ENCODE results near the gene CPNE4.
"Not testable (repeated sequence)": the region's sequence is repeated elsewhere in the genome, so short reads cannot be mapped to it uniquely, and the experiment has no call there.

Gene CPNE4

DNA sequence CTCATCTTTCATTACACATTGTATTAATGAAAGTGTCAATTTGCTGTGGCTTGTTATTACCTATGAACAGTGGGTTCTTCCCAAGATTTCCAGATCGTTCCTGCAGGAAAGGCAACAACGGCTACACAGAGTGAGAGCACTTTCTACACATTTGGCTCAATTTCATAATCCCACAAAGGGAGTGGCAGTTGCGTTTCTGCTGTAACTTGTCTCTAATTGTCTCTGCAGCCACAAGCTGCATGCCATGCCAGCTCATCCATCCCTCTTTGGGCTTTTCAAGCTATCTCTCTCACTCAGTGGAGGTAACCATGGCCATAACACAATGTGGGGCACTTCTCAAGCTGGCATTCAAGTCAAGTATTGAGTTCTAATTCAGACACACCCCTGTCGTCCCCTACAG is 27.7 kb upstream of the CPNE4 start:
- TF ChIP-seq YY1 (IDR thresholded peaks at IDR 0.05; ENCODE audit: insufficient read depth, insufficient read length) (no peak), SUZ12 (IDR thresholded peaks at IDR 0.05; ENCODE audit: extremely low read depth, insufficient read depth, insufficient read length) (no peak), ZNF274 (IDR thresholded peaks at IDR 0.05; ENCODE audit: low read depth, low read length) (no peak)
- Histone ChIP-seq H3K36me3 (ENCODE audit: insufficient read depth, insufficient read length, low read length) (no peaks in the 10 kb centered on the region), H3K9ac (ENCODE audit: insufficient read length, low read depth) (no peak overlapping the region), H3K4me1 (ENCODE audit: insufficient read depth, insufficient read length) (no peaks in the 10 kb centered on the region), H3K9me3 (ENCODE audit: insufficient read depth, low read length) (no peaks in the 10 kb centered on the region), H3K27me3 (ENCODE audit: insufficient read depth, insufficient read length) (no peaks in the 10 kb centered on the region), H3K4me3 (ENCODE audit: insufficient read length, low read depth) (no peak overlapping the region)
- DNase-seq (ENCODE audit: low read depth, low spot score), result no peak

DNA sequence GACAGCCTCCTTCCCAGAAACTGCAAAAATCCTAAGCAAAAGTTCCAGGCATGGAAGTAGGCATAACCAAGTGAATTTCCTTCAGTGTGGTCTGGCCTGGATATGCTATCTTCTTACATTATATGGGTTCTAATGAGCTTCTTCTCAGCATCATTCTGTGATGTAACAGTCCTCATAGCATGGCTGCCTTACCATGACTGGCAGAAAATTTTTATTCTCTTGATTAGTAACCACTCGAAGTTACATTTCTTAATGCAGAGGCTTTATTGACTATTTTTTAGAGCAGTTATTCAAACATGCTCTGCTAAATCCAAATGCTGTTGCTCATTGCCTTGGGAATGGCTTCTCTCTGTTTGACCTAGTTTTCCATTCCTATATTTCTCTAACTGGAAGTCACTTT is 21.1 kb upstream of the CPNE4 start:
- Histone ChIP-seq H3K4me1 (ENCODE audit: insufficient read depth, insufficient read length) (no peaks in the 10 kb centered on the region), H3K9me3 (ENCODE audit: insufficient read depth, low read length) (no peaks in the 10 kb centered on the region), H3K36me3 (ENCODE audit: insufficient read depth, insufficient read length, low read length) (no peaks in the 10 kb centered on the region), H3K9ac (ENCODE audit: insufficient read length, low read depth) (no peak overlapping the region), H3K4me3 (ENCODE audit: insufficient read length, low read depth) (no peak overlapping the region), H3K27me3 (ENCODE audit: insufficient read depth, insufficient read length) (no peaks in the 10 kb centered on the region)
- no peak for DNase-seq (ENCODE audit: low read depth, low spot score)
- no peak for TF ChIP-seq SUZ12 (IDR thresholded peaks at IDR 0.05; ENCODE audit: extremely low read depth, insufficient read depth, insufficient read length)
- no peak for TF ChIP-seq YY1 (IDR thresholded peaks at IDR 0.05; ENCODE audit: insufficient read depth, insufficient read length)
- no peak for TF ChIP-seq ZNF274 (IDR thresholded peaks at IDR 0.05; ENCODE audit: low read depth, low read length)

DNA sequence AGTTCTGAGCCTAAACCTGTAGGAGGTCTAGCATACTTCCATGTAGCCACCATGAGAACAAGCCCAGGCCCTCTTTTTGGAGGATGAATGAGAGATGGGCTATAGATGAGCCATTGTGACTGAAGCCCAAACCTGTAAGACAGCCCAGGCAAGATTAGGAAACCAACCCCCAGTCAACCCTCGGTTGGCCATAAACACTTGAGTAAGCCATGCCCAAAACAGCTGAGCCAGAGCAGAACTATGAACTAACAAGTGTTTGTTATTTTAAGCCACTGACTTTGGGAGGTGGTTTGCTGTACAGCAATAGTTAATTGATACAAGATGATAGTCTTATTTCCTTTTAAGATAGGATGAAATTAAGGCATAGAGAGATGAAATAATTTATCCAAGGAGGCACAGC is 12.4 kb upstream of the CPNE4 start:
- H3K9me3 ChIP-seq (ENCODE audit: insufficient read depth, low read length), result no peaks in the 10 kb centered on the region
- H3K4me3 ChIP-seq (ENCODE audit: insufficient read length, low read depth), result no peak overlapping the region
- H3K36me3 ChIP-seq (ENCODE audit: insufficient read depth, insufficient read length, low read length), result no peaks in the 10 kb centered on the region
- H3K9ac ChIP-seq (ENCODE audit: insufficient read length, low read depth), result no peak overlapping the region
- no peaks in the 10 kb centered on the region for H3K4me1 ChIP-seq (ENCODE audit: insufficient read depth, insufficient read length)
- TF ChIP-seq YY1 (IDR thresholded peaks at IDR 0.05; ENCODE audit: insufficient read depth, insufficient read length) (no peak), SUZ12 (IDR thresholded peaks at IDR 0.05; ENCODE audit: extremely low read depth, insufficient read depth, insufficient read length) (no peak), ZNF274 (IDR thresholded peaks at IDR 0.05; ENCODE audit: low read depth, low read length) (no peak)
- DNase-seq (ENCODE audit: low read depth, low spot score), result no peak
- no peaks in the 10 kb centered on the region for H3K27me3 ChIP-seq (ENCODE audit: insufficient read depth, insufficient read length)

DNA sequence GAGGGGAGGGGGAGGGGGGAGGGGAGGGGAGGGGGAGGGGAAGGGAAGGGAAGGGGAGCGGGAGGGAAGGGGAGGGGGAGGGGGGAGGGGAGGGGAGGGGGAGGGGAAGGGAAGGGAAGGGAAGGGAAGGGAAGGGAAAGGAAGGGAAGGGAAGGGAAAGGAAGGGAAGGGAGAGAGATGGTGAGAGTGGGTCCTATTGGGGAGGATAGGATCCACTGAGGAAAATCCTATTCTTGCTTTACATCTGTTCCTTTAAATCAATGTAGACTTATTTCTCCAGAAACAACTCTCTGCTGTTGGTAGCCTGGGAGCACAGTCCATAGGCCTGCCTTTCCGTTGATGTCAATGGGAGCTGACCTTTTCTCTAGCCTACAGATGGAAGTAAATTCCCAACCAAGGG is 10.1 kb upstream of the CPNE4 start:
- H3K4me1 ChIP-seq (ENCODE audit: insufficient read depth, insufficient read length); H3K4me3 ChIP-seq (ENCODE audit: insufficient read length, low read depth); H3K36me3 ChIP-seq (ENCODE audit: insufficient read depth, insufficient read length, low read length); DNase-seq (ENCODE audit: low read depth, low spot score); H3K9me3 ChIP-seq (ENCODE audit: insufficient read depth, low read length); H3K9ac ChIP-seq (ENCODE audit: insufficient read length, low read depth); H3K27me3 ChIP-seq (ENCODE audit: insufficient read depth, insufficient read length): not testable (repeated sequence)

DNA sequence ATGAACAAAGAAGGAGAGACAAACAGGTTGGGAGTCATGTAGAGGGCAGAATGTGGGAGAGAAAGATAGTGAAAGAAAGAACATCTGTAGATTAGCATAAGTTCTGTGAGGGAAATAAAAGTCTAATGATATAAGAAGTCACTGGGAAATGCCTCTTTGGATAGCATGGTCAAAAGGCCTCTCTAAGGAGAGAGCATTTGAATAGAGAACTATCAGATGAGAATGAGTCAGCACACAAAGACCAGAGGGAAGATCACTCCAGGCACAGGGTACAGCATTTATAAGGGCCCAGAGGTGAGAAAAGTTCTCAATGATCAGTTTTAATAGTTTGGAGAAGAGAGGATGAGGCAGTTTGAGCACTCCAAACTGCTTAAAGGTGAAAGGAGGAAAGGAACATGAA is 7.9 kb upstream of the CPNE4 start:
- Histone ChIP-seq H3K27me3 (ENCODE audit: insufficient read depth, insufficient read length) (no peaks in the 10 kb centered on the region), H3K4me3 (ENCODE audit: insufficient read length, low read depth) (no peak overlapping the region), H3K4me1 (ENCODE audit: insufficient read depth, insufficient read length) (no peaks in the 10 kb centered on the region), H3K9me3 (ENCODE audit: insufficient read depth, low read length) (no peaks in the 10 kb centered on the region), H3K36me3 (ENCODE audit: insufficient read depth, insufficient read length, low read length) (no peaks in the 10 kb centered on the region), H3K9ac (ENCODE audit: insufficient read length, low read depth) (no peak overlapping the region)
- TF ChIP-seq ZNF274 (IDR thresholded peaks at IDR 0.05; ENCODE audit: low read depth, low read length) (no peak), YY1 (IDR thresholded peaks at IDR 0.05; ENCODE audit: insufficient read depth, insufficient read length) (no peak), SUZ12 (IDR thresholded peaks at IDR 0.05; ENCODE audit: extremely low read depth, insufficient read depth, insufficient read length) (no peak)
- DNase-seq (ENCODE audit: low read depth, low spot score), result no peak

DNA sequence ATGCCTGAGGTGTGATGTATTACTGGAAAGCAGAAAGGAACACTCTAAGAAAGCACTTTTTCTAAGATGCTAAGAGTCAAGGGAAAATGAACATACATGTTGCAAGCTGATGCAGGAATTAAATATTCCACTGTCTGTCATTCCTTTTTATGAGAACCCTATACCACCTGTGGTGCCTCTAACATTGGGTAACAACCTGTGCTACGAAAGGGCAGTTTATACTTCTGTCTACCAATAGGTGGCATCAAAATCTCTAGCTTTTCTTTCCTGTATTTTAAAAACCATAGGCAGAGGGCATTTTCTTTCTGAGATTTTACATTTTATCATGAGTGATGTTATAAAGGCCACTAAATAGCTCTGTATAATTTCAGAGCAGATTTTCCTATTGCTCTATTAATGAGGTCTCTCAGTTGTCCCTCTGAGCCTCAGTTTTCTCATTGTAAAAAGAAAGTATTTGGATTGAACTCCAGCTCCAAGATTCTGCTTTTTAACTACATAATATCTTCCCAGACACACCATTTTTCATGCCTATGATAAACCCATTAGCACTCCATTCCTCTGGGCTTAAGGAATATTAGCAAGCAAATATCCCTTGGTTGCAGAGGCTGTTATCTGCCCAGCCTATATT is 3.5 kb upstream of the CPNE4 start:
- H3K27me3 ChIP-seq (ENCODE audit: insufficient read depth, insufficient read length), result peaks cover 28% of the 10 kb centered on the region
- H3K36me3 ChIP-seq (ENCODE audit: insufficient read depth, insufficient read length, low read length), result no peaks in the 10 kb centered on the region
- DNase-seq (ENCODE audit: low read depth, low spot score), result no peak
- TF ChIP-seq ZNF274 (IDR thresholded peaks at IDR 0.05; ENCODE audit: low read depth, low read length), result no peak
- TF ChIP-seq SUZ12 (IDR thresholded peaks at IDR 0.05; ENCODE audit: extremely low read depth, insufficient read depth, insufficient read length), result no peak
- TF ChIP-seq YY1 (IDR thresholded peaks at IDR 0.05; ENCODE audit: insufficient read depth, insufficient read length), result no peak
- no peaks in the 10 kb centered on the region for H3K4me1 ChIP-seq (ENCODE audit: insufficient read depth, insufficient read length)
- H3K9me3 ChIP-seq (ENCODE audit: insufficient read depth, low read length), result no peaks in the 10 kb centered on the region
- no peak overlapping the region for H3K4me3 ChIP-seq (ENCODE audit: insufficient read length, low read depth)
- no peak overlapping the region for H3K9ac ChIP-seq (ENCODE audit: insufficient read length, low read depth)

DNA sequence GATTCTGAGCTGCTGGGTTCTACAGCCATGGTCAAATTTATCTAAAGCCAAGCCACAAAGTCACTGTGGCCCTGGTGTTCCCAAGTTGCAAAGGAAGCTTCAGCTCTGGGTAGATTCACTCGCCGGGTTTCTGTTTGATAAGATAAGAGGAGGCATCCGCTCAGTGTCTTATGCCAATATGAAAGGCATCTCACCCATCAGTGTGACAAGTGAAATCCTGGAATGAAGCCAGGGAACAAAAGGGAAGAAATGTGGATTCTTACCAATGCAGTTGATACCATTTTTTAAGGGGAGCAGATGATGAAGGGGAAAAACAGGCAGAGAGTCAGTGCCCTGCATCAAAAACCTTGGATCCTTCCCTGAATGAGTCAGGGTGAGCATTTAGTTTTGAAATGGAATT is 2.8 kb upstream of the CPNE4 start:
- no peak for DNase-seq (ENCODE audit: low read depth, low spot score)
- no peak for TF ChIP-seq ZNF274 (IDR thresholded peaks at IDR 0.05; ENCODE audit: low read depth, low read length)
- no peak for TF ChIP-seq SUZ12 (IDR thresholded peaks at IDR 0.05; ENCODE audit: extremely low read depth, insufficient read depth, insufficient read length)
- no peak for TF ChIP-seq YY1 (IDR thresholded peaks at IDR 0.05; ENCODE audit: insufficient read depth, insufficient read length)
- H3K4me1 ChIP-seq (ENCODE audit: insufficient read depth, insufficient read length), result no peaks in the 10 kb centered on the region
- H3K4me3 ChIP-seq (ENCODE audit: insufficient read length, low read depth), result no peak overlapping the region
- peaks cover 35% of the 10 kb centered on the region for H3K27me3 ChIP-seq (ENCODE audit: insufficient read depth, insufficient read length)
- no peaks in the 10 kb centered on the region for H3K36me3 ChIP-seq (ENCODE audit: insufficient read depth, insufficient read length, low read length)
- H3K9me3 ChIP-seq (ENCODE audit: insufficient read depth, low read length), result no peaks in the 10 kb centered on the region
- H3K9ac ChIP-seq (ENCODE audit: insufficient read length, low read depth), result no peak overlapping the region

DNA sequence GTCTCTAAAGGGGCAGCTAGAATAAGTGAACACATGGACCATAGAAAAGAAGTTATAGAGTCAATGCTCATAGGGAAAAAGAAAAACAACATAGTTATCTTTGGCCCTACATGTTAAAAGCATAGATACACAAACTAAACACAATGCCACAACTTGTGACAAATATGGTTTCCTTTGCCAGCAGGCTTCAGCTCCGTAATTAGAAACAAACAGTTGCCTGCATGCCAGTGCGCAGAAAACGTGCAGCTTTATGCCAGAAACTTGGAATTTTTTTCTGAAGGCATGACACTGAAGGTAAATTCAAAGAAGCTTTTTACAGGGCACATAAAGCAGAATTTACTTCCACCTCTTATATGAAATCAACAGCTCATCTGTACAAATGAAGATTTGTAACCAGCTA is 2.2 kb upstream of the CPNE4 start:
- no peak for TF ChIP-seq YY1 (IDR thresholded peaks at IDR 0.05; ENCODE audit: insufficient read depth, insufficient read length)
- no peak for TF ChIP-seq ZNF274 (IDR thresholded peaks at IDR 0.05; ENCODE audit: low read depth, low read length)
- no peak for TF ChIP-seq SUZ12 (IDR thresholded peaks at IDR 0.05; ENCODE audit: extremely low read depth, insufficient read depth, insufficient read length)
- Histone ChIP-seq H3K4me1 (ENCODE audit: insufficient read depth, insufficient read length) (no peaks in the 10 kb centered on the region), H3K27me3 (ENCODE audit: insufficient read depth, insufficient read length) (peaks cover 40% of the 10 kb centered on the region), H3K9ac (ENCODE audit: insufficient read length, low read depth) (no peak overlapping the region), H3K9me3 (ENCODE audit: insufficient read depth, low read length) (no peaks in the 10 kb centered on the region), H3K4me3 (ENCODE audit: insufficient read length, low read depth) (no peak overlapping the region), H3K36me3 (ENCODE audit: insufficient read depth, insufficient read length, low read length) (no peaks in the 10 kb centered on the region)
- no peak for DNase-seq (ENCODE audit: low read depth, low spot score)
